Hepatocyte (in vitro differentiated cells): ENCODE measurements around the gene IFT122. TPM values are rescaled to one million over a fixed set of nuclear protein-coding genes. Genes with fewer than 3 reads are reported as not detected.

Experiments
- DNase-seq: peaks from one replicate; pipeline ENCODE4 v3.0.0-alpha.2; 2016; ENCODE audit warnings: low spot score
- H2AFZ ChIP-seq: fragments of 200-600 bp; sonication (generic); 2 replicates; pipeline ENCODE4 v1.6.0; 2016; ENCODE audit warnings: antibody characterized with exemption, mild to moderate bottlenecking
- H3K27ac ChIP-seq: fragments of 200-600 bp; sonication (generic); 2 replicates; pipeline ENCODE4 v1.5.1; 2016; ENCODE audit warnings: mild to moderate bottlenecking
- H3K27me3 ChIP-seq: fragments of 200-600 bp; sonication (generic); 2 replicates; pipeline ENCODE4 v1.6.1; 2016
- H3K36me3 ChIP-seq: fragments of 200-600 bp; sonication (generic); replicated peaks from 2 replicates; pipeline ENCODE4 v1.5.1; 2016; ENCODE audit warnings: low read depth; ENCODE audit not compliant: insufficient read depth
- H3K4me1 ChIP-seq: fragments of 200-600 bp; sonication (generic); 2 replicates; pipeline ENCODE4 v1.5.1; 2016; ENCODE audit warnings: mild to moderate bottlenecking, moderate library complexity; ENCODE audit not compliant: insufficient read depth
- H3K4me2 ChIP-seq: fragments of 200-600 bp; sonication (generic); 2 replicates; pipeline ENCODE4 v1.6.0; 2016
- H3K4me3 ChIP-seq: fragments of 200-600 bp; sonication (generic); 2 replicates; pipeline ENCODE4 v1.5.1; 2016; ENCODE audit warnings: mild to moderate bottlenecking
- H3K79me2 ChIP-seq: fragments of 200-600 bp; sonication (generic); 2 replicates; pipeline ENCODE4 v1.6.0; 2017; ENCODE audit warnings: mild to moderate bottlenecking
- H3K9me2 ChIP-seq: fragments of 200-600 bp; sonication (generic); replicated peaks from 2 replicates; pipeline ENCODE4 v1.6.0; 2017; ENCODE audit warnings: mild to moderate bottlenecking; ENCODE audit not compliant: insufficient read depth
- H3K9me3 ChIP-seq: fragments of 200-600 bp; sonication (generic); 2 replicates; pipeline ENCODE4 v1.5.1; 2016; ENCODE audit warnings: low read depth, mild to moderate bottlenecking
- H4K20me1 ChIP-seq: fragments of 200-600 bp; sonication (generic); 2 replicates; pipeline ENCODE4 v1.6.0; 2016; ENCODE audit warnings: mild to moderate bottlenecking; ENCODE audit not compliant: insufficient read depth, poor library complexity, severe bottlenecking
- EZH2 ChIP-seq: fragments of 200-600 bp; sonication (generic); IDR thresholded peaks from 2 replicates; pipeline ENCODE4 v1.6.1; 2016; ENCODE audit warnings: antibody characterized with exemption, mild to moderate bottlenecking, borderline replicate concordance
- EZH2phosphoT487 ChIP-seq: fragments of 200-600 bp; sonication (generic); IDR thresholded peaks from one replicate; pipeline ENCODE4 v1.6.1; 2018; ENCODE audit warnings: antibody characterized with exemption, mild to moderate bottlenecking, low read depth, moderate library complexity; ENCODE audit not compliant: unreplicated experiment, severe bottlenecking
- WGBS: methylation state at CpG from one replicate; pipeline ENCODE4 v1.1.6; 2016; ENCODE audit warnings: low lambda C conversion rate; ENCODE audit errors: missing lambda C conversion rate; 5-methylcytosine and 5-hydroxymethylcytosine counted together
- polyA plus RNA-seq: library from polyadenylated mRNA; unstranded; fragments of >200 nt; fragmentation: Nextera tagmentation; extraction: Ambion mirVana; gene quantifications from 2 replicates; pipeline ENCODE4 v1.2.1, GENCODE V29; 2016
- total RNA-seq: library from RNA; depleted of rRNA; stranded (reverse); fragments of >200 nt; gene quantifications from 2 replicates; pipeline ENCODE4 v1.2.3, GENCODE V29; 2014
- TF ChIP-seq, protein P1 (sequence below): fragments of 200-600 bp; sonication (generic); IDR thresholded peaks from 2 replicates; pipeline ENCODE4 v1.5.1; 2016; ENCODE audit warnings: antibody characterized with exemption, mild to moderate bottlenecking; ENCODE audit not compliant: poor library complexity

Gene IFT122
- total and polyA plus RNA-seq, 2 experiments from 2014 or later = 11.4 to 14.6 TPM

DNA sequence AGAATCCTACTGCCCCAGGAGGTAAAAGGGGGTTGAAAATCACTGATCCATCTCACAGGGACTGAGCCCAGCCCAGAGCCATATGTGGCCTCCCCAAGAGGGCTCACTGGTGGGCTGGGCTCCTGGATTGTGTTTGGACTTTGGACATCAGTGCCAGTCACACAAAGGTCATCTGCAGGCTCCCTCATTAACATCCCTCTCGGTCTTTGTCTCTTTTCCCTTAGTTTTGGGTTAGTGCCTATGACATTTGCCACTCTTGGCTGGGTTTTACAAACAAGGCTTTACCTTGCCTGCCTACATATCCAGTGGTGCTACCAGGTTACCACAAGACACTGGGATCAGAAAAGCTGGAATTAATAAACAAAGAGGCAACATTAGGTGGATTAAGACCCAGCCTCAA, 27.9 kb downstream of the IFT122 start:
- DNase-seq = peak; percentile 28
- H3K9me3 ChIP-seq = no peaks in the 10 kb centered on the region
- 45% methylated on average over 1 of the region's 1 CpG for WGBS
- H3K9me2 ChIP-seq = no peaks in the 10 kb centered on the region
- no peak overlapping the region for H3K4me3 ChIP-seq
- no peak overlapping the region for H2AFZ ChIP-seq
- peaks cover 5% of the 10 kb centered on the region for H3K4me1 ChIP-seq
- no peak for TF ChIP-seq EZH2
- TF ChIP-seq EZH2phosphoT487 = no peak
- TF ChIP-seq, protein P1, sequence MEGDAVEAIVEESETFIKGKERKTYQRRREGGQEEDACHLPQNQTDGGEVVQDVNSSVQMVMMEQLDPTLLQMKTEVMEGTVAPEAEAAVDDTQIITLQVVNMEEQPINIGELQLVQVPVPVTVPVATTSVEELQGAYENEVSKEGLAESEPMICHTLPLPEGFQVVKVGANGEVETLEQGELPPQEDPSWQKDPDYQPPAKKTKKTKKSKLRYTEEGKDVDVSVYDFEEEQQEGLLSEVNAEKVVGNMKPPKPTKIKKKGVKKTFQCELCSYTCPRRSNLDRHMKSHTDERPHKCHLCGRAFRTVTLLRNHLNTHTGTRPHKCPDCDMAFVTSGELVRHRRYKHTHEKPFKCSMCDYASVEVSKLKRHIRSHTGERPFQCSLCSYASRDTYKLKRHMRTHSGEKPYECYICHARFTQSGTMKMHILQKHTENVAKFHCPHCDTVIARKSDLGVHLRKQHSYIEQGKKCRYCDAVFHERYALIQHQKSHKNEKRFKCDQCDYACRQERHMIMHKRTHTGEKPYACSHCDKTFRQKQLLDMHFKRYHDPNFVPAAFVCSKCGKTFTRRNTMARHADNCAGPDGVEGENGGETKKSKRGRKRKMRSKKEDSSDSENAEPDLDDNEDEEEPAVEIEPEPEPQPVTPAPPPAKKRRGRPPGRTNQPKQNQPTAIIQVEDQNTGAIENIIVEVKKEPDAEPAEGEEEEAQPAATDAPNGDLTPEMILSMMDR = no peak
- no peak overlapping the region for H3K4me2 ChIP-seq
- no peaks in the 10 kb centered on the region for H3K27me3 ChIP-seq
- no peaks in the 10 kb centered on the region for H3K36me3 ChIP-seq
- no peaks in the 10 kb centered on the region for H3K79me2 ChIP-seq
- no peaks in the 10 kb centered on the region for H4K20me1 ChIP-seq
- H3K27ac ChIP-seq = peak overlapping the region; percentile 61

DNA sequence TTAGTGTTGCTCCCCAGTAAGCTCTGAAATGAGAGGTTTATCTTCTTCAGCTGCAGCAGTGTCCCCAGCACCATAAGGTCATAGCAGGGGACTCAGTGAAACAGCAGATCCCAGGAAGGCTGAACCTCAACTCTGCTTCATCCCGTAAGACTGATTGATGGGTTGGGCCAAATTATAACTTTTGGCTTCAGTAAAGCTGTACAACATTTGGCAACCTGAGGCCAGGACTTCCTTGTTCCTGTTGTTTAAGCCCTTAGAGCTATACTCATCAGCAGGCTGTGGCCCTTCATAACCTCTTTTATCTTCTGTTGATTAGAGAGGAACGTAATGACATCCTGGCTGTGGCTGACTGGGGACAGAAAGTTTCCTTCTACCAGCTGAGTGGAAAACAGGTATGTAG, 29.0 kb downstream of the IFT122 start:
- Histone ChIP-seq H3K36me3 (no peaks in the 10 kb centered on the region), H3K4me3 (no peak overlapping the region), H3K79me2 (no peaks in the 10 kb centered on the region), H2AFZ (no peak overlapping the region), H4K20me1 (no peaks in the 10 kb centered on the region), H3K4me2 (no peak overlapping the region), H3K9me3 (no peaks in the 10 kb centered on the region), H3K4me1 (peaks cover 5% of the 10 kb centered on the region), H3K27ac (peak overlapping the region; percentile 61), H3K27me3 (no peaks in the 10 kb centered on the region), H3K9me2 (no peaks in the 10 kb centered on the region)
- DNase-seq = peak; percentile 23
- TF ChIP-seq EZH2 (no peak), EZH2phosphoT487 (no peak)
- TF ChIP-seq, protein P1 = no peak
- 67% methylated on average over 2 of the region's 2 CpGs for WGBS

DNA sequence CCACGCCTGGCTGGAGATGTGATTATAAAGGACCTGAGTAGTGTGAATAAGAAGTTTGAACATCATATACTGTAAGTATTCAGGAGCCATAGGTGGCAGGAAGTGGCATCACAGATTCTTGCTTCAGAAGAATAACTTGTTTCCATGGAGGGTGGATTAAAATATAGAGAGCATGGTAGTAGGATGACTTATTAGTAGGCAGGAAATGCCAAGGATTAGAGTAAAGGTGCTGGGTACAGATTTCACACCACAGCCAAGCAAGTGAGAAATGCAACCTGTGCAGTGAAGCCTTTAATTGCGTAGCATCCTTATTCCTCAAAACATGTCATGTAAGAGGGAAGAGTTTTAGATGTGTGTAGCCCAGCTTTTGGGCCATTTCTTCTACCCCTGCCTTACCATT, 30.8 kb downstream of the IFT122 start:
- 98% methylated on average over 2 of the region's 2 CpGs for WGBS
- H3K36me3 ChIP-seq = no peaks in the 10 kb centered on the region
- H3K4me2 ChIP-seq = no peak overlapping the region
- no peak for DNase-seq
- no peaks in the 10 kb centered on the region for H3K9me2 ChIP-seq
- no peak overlapping the region for H3K27ac ChIP-seq
- H3K79me2 ChIP-seq = no peaks in the 10 kb centered on the region
- peaks cover 5% of the 10 kb centered on the region for H3K4me1 ChIP-seq
- TF ChIP-seq EZH2phosphoT487 (no peak), EZH2 (no peak)
- TF ChIP-seq, protein P1 = no peak
- no peaks in the 10 kb centered on the region for H3K9me3 ChIP-seq
- H3K4me3 ChIP-seq = no peak overlapping the region
- H3K27me3 ChIP-seq = no peaks in the 10 kb centered on the region
- no peaks in the 10 kb centered on the region for H4K20me1 ChIP-seq
- no peak overlapping the region for H2AFZ ChIP-seq
